ENCODE measurements around the gene SAMD3.

DNA sequence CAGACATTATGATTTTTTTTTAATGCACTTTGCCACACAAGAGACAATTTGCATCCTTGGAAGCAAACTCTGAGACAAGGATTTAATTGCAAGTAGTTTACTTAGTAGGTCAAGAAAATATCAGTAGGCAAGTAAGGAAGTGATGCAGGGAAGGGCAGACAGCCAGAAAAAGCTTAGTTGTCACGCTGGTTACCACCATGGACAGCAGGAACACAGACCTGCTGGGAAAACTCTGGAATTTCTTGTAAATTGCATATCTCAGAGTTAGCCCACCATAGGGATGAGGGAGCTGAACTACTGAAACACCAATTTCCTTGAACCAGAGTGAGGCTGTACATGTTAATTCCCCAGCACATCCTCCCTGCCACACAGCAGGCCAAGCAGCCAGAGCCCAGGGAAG lies 111.7 kb downstream of the SAMD3 start:
- TF ChIP-seq CTCF (IDR thresholded peaks at IDR 0.05) (no peak), POLR2A (IDR thresholded peaks at IDR 0.05) (no peak)
